Prostate gland (tissue), 2 donors: ENCODE measurements around the gene ERVW-1. TPM values are rescaled to one million over a fixed set of nuclear protein-coding genes. Genes with fewer than 3 reads are reported as not detected.

ENCODE experiments used
- DNase-seq: peaks from one replicate; pipeline ENCODE4 v3.0.0-alpha.2; 2019; ENCODE audit warnings: low spot score
- H3K27ac ChIP-seq, 2 donors: fragments of 200-600 bp; sonication (generic); 2 replicates each; pipeline ENCODE4 v1.5.1; 2017 to 2019
- H3K27me3 ChIP-seq: fragments of 200-600 bp; sonication (generic); replicated peaks from 2 replicates; pipeline ENCODE4 v1.5.1; 2019; ENCODE audit not compliant: insufficient read depth
- H3K36me3 ChIP-seq, 2 donors: fragments of 200-600 bp; sonication (generic); 1 replicate in 1 of 2; 2 replicates in 1 of 2; pipeline versions ENCODE4 v1.5.1 to v1.8.1; 2017 to 2019
- H3K4me1 ChIP-seq: fragments of 200-600 bp; sonication (generic); replicated peaks from 2 replicates; pipeline ENCODE4 v1.5.1; 2019
- H3K4me3 ChIP-seq, 2 donors: fragments of 200-600 bp; sonication (generic); 2 replicates each; pipeline ENCODE4 v1.5.1; 2017 to 2019
- H3K9me3 ChIP-seq: fragments of 200-600 bp; sonication (generic); 2 replicates; pipeline ENCODE4 v1.5.1; 2017
- POLR2A ChIP-seq: fragments of 450-650 bp; IDR thresholded peaks from one replicate; pipeline ENCODE4 v1.6.1; 2016; ENCODE audit warnings: antibody characterized with exemption, mild to moderate bottlenecking
- POLR2AphosphoS5 ChIP-seq: sonication (generic); formaldehyde crosslinking; IDR thresholded peaks from one replicate; pipeline ENCODE4 v1.6.1; 2017; ENCODE audit warnings: antibody characterized with exemption
- WGBS: methylation state at CpG from one replicate; pipeline ENCODE4 v1.1.5; 2018; 5-methylcytosine and 5-hydroxymethylcytosine counted together
- intact Hi-C: fragments of 100-400 bp; cut with DNase I; formaldehyde crosslinking; loops from one replicate; pipeline ENCODE4 v1.14.2; 2022
- total RNA-seq, 2 donors: library from RNA; depleted of rRNA; stranded (reverse); fragments of >200 nt; gene quantifications; one replicate each; pipeline ENCODE4 v1.1.0, GENCODE V29; 2016
- TF ChIP-seq, protein P1 (sequence below), 4 experiments: fragments of 200-600 bp in 2 of 4; fragments of 450-650 bp in 2 of 4; sonication (generic) in 2 of 4; IDR thresholded peaks; 1 replicate in 3 of 4; 2 replicates in 1 of 4; pipeline ENCODE4 v1.5.1; 2016 to 2019; ENCODE audit warnings: antibody characterized with exemption in 4 of 4, mild to moderate bottlenecking in 2 of 4, moderate library complexity in 2 of 4

The ERVW-1 gene
- total RNA-seq, 2 donors from 2014 or later: 1.8 TPM; not detected in 1

- H3K36me3 ChIP-seq: no peaks in the 10 kb centered on the region
- H3K9me3 ChIP-seq: no peaks in the 10 kb centered on the region
- no peak overlapping the region for H3K4me3 ChIP-seq
- no peak for TF ChIP-seq POLR2AphosphoS5
- TF ChIP-seq, protein P1, sequence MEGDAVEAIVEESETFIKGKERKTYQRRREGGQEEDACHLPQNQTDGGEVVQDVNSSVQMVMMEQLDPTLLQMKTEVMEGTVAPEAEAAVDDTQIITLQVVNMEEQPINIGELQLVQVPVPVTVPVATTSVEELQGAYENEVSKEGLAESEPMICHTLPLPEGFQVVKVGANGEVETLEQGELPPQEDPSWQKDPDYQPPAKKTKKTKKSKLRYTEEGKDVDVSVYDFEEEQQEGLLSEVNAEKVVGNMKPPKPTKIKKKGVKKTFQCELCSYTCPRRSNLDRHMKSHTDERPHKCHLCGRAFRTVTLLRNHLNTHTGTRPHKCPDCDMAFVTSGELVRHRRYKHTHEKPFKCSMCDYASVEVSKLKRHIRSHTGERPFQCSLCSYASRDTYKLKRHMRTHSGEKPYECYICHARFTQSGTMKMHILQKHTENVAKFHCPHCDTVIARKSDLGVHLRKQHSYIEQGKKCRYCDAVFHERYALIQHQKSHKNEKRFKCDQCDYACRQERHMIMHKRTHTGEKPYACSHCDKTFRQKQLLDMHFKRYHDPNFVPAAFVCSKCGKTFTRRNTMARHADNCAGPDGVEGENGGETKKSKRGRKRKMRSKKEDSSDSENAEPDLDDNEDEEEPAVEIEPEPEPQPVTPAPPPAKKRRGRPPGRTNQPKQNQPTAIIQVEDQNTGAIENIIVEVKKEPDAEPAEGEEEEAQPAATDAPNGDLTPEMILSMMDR (IDR thresholded peaks at IDR 0.05): no peak
- TF ChIP-seq POLR2A: no peak
- no peak overlapping the region for H3K27ac ChIP-seq
- no peaks in the 10 kb centered on the region for H3K27me3 ChIP-seq
- H3K4me1 ChIP-seq: no peaks in the 10 kb centered on the region
- intact Hi-C loops: no loop called here
- 91% methylated on average over 3 of the region's 3 CpGs for WGBS
- no peak for DNase-seq
Measured at GRCh38 chr7:92432299-92432946, 45.3 kb downstream of the ERVW-1 start.

- no peak overlapping the region for H3K27ac ChIP-seq
- TF ChIP-seq POLR2AphosphoS5: no peak
- TF ChIP-seq POLR2A: no peak
- H3K9me3 ChIP-seq: no peaks in the 10 kb centered on the region
- no peaks in the 10 kb centered on the region for H3K36me3 ChIP-seq
- DNase-seq: no peak
- no peak overlapping the region for H3K4me3 ChIP-seq
- H3K4me1 ChIP-seq: no peaks in the 10 kb centered on the region
- intact Hi-C loops: no loop called here
- no peaks in the 10 kb centered on the region for H3K27me3 ChIP-seq
- WGBS: 77% methylated on average over 3 of the region's 3 CpGs
Measured at GRCh38 chr7:92427193-92427592, 50.6 kb downstream of the ERVW-1 start.

GRCh38 chr7:92425311-92425947, 52.3 kb downstream of the ERVW-1 start:
- Histone ChIP-seq H3K27me3 (no peaks in the 10 kb centered on the region), H3K4me1 (no peaks in the 10 kb centered on the region), H3K4me3 (no peak overlapping the region), H3K36me3 (no peaks in the 10 kb centered on the region), H3K9me3 (no peaks in the 10 kb centered on the region), H3K27ac (no peak overlapping the region)
- DNase-seq: no peak
- intact Hi-C loops: no loop called here
- TF ChIP-seq, protein P1 (IDR thresholded peaks at IDR 0.05): no peak
- 63% methylated on average over 20 of the region's 20 CpGs for WGBS

DNA sequence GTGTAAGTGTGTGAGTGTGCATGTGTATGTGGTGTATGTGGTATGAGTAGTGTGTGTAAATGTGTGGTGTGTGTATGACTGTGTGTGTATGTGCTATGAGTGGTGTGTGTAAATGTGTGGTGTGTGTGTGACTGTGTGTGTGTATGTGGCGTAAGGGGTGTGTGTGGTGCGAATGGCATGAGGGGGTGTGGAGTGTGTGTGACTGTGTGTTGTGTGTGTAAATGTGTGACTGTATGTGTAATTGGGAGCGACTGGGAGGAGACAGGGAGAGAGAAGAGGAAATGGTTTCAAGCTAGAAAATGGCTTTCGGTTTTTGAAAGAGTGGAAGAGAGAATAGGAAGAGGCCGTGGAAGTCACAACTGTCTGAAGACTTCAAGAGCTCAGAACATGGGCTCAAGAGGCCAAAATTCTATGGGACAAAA, 54.0 kb downstream of the ERVW-1 start:
- 80% methylated on average over 5 of the region's 5 CpGs for WGBS
- no peak for TF ChIP-seq POLR2A
- TF ChIP-seq POLR2AphosphoS5: no peak
- TF ChIP-seq, protein P1 (IDR thresholded peaks at IDR 0.05): no peak
- Histone ChIP-seq H3K27ac (no peak overlapping the region), H3K4me3 (no peak overlapping the region), H3K27me3 (no peaks in the 10 kb centered on the region), H3K4me1 (no peaks in the 10 kb centered on the region), H3K36me3 (no peaks in the 10 kb centered on the region), H3K9me3 (no peaks in the 10 kb centered on the region)
- intact Hi-C loops: no loop called here
- DNase-seq: no peak

DNA sequence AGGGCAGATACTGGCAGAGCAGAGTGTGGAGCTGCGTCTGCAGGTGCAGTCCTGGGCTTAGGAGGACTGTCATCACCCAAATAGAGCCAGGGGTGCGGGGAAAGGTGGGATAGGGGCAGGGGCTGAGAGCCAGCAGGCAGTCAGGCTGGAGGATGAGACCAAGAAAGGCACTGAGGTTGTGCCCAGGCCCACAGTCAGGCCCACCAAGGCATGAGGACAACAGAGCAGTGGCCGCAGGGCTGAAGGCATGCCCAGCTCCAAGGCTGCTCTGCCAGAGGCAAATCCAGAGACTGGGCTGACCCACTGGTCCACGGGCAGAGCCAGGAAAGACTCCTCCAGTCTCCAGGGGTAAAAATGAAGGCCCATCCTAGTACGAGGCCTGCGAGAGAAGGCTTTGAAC, 54.8 kb downstream of the ERVW-1 start:
- no peaks in the 10 kb centered on the region for H3K36me3 ChIP-seq
- 94% methylated on average over 6 of the region's 6 CpGs for WGBS

More for the DNA sequence above, 54.8 kb downstream of the ERVW-1 start:
- Histone ChIP-seq H3K27ac (no peak overlapping the region), H3K4me3 (no peak overlapping the region), H3K27me3 (no peaks in the 10 kb centered on the region), H3K4me1 (no peaks in the 10 kb centered on the region), H3K9me3 (no peaks in the 10 kb centered on the region)
- no peak for TF ChIP-seq POLR2A
- TF ChIP-seq, protein P1 (IDR thresholded peaks at IDR 0.05): no peak
- no peak for TF ChIP-seq POLR2AphosphoS5
- intact Hi-C loops: no loop called here
- DNase-seq: no peak
